Stomach (tissue), 4 donors: ENCODE results near the gene SSC5D.

Experiments
- EP300 ChIP-seq: sonication (generic); formaldehyde crosslinking; IDR thresholded peaks from one replicate; pipeline ENCODE4 v1.6.1; 2017; ENCODE audit warnings: antibody characterized with exemption
- POLR2A ChIP-seq, 4 donors: fragments of 450-650 bp; IDR thresholded peaks; one replicate each; pipeline ENCODE4 v1.6.1; 2016; ENCODE audit warnings: antibody characterized with exemption in 4 of 4, control low read depth in 2 of 4, mild to moderate bottlenecking in 1 of 4, moderate library complexity in 1 of 4
- POLR2AphosphoS5 ChIP-seq, 3 donors: sonication (generic); formaldehyde crosslinking; IDR thresholded peaks; one replicate each; pipeline ENCODE4 v1.6.1; 2016; ENCODE audit warnings: antibody characterized with exemption in 3 of 3
- TF ChIP-seq, protein P1 (sequence below), 7 experiments: fragments of 450-650 bp in 4 of 7; fragments of 200-600 bp in 3 of 7; sonication (generic) in 3 of 7; IDR thresholded peaks; one replicate each; pipeline ENCODE4 v1.5.1; 2016 to 2019; ENCODE audit warnings: antibody characterized with exemption in 7 of 7, control low read depth in 2 of 7, mild to moderate bottlenecking in 1 of 7

- no peak for TF ChIP-seq POLR2A (IDR thresholded peaks at IDR 0.05)
- TF ChIP-seq, protein P1, sequence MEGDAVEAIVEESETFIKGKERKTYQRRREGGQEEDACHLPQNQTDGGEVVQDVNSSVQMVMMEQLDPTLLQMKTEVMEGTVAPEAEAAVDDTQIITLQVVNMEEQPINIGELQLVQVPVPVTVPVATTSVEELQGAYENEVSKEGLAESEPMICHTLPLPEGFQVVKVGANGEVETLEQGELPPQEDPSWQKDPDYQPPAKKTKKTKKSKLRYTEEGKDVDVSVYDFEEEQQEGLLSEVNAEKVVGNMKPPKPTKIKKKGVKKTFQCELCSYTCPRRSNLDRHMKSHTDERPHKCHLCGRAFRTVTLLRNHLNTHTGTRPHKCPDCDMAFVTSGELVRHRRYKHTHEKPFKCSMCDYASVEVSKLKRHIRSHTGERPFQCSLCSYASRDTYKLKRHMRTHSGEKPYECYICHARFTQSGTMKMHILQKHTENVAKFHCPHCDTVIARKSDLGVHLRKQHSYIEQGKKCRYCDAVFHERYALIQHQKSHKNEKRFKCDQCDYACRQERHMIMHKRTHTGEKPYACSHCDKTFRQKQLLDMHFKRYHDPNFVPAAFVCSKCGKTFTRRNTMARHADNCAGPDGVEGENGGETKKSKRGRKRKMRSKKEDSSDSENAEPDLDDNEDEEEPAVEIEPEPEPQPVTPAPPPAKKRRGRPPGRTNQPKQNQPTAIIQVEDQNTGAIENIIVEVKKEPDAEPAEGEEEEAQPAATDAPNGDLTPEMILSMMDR (IDR thresholded peaks at IDR 0.05) = no peak
- no peak for TF ChIP-seq POLR2AphosphoS5 (IDR thresholded peaks at IDR 0.05)
- TF ChIP-seq EP300 = no peak
These were observed 79.6 kb downstream of the SSC5D start for GRCh38 chr19:55567708-55568328.
